GM12865 (cell line): ENCODE data around the gene KMT5C.
A peak's percentile ranks its signal among the peaks of the same experiment; 100 is the strongest.

Source experiments
- DNase-seq: peaks from one replicate; pipeline ENCODE4 v3.0.0; 2010; ENCODE audit warnings: low read depth
- H3K4me3 ChIP-seq: 2 replicates; pipeline ENCODE4 v1.5.1; 2011; ENCODE audit warnings: mild to moderate bottlenecking, low read depth, low read length, control low read depth
- CTCF ChIP-seq: IDR thresholded peaks from 2 replicates; pipeline ENCODE4 v1.5.1; 2011; ENCODE audit warnings: low read length, control low read depth, low read depth, inconsistent platforms; ENCODE audit not compliant: insufficient read depth; ENCODE audit errors: missing control alignments

Gene KMT5C

GRCh38 chr19:55353356-55353802, 13.7 kb downstream of the KMT5C start:
- H3K4me3 ChIP-seq, result no peak overlapping the region
- no peak for TF ChIP-seq CTCF

GRCh38 chr19:55353803-55354697, 14.4 kb downstream of the KMT5C start:
- peak overlapping the region; percentile 28; the same call in 1 of the 2 replicates for H3K4me3 ChIP-seq

More at GRCh38 chr19:55353356-55353802, 13.7 kb downstream of the KMT5C start:
- no peak for DNase-seq

GRCh38 chr19:55354698-55355212, 15.1 kb downstream of the KMT5C start, which contains the start of gene COX6B2:
Gene COX6B2 (minus strand): TSS chr19:55354719. CDS start chr19:55354521, 198 bp downstream.
- H3K4me3 ChIP-seq, result peak within 1 kb of the TSS; percentile 28; the same call in 1 of the 2 replicates
- no peak for DNase-seq
- TF ChIP-seq CTCF, result no peak

More at GRCh38 chr19:55353803-55354697, 14.4 kb downstream of the KMT5C start:
- no peak for TF ChIP-seq CTCF
- DNase-seq, result peak; percentile 58

GRCh38 chr19:55355213-55355821, 15.6 kb downstream of the KMT5C start:
- TF ChIP-seq CTCF, result no peak
- H3K4me3 ChIP-seq, result no peak overlapping the region
- no peak for DNase-seq

- TF ChIP-seq CTCF, result no peak
- DNase-seq, result no peak
- H3K4me3 ChIP-seq, result no peak overlapping the region
Observed at GRCh38 chr19:55358493-55358892, 18.8 kb downstream of the KMT5C start.

GRCh38 chr19:55358943-55359908, 19.6 kb downstream of the KMT5C start:
- H3K4me3 ChIP-seq, result no peak overlapping the region
- DNase-seq, result no peak
- TF ChIP-seq CTCF, result no peak
